HG03432 (cell line): Measurements from ENCODE around the gene PACRG.

Experiments used
- ATAC-seq: cut with Tn5 transposase; IDR thresholded peaks from one replicate; pipeline ENCODE4 v1.9.1; 2021; ENCODE audit warnings: mild to moderate bottlenecking, moderate library complexity; ENCODE audit not compliant: unreplicated experiment

The PACRG gene

GRCh38 chr6:163260111-163260895, 532.5 kb downstream of the PACRG start:
- ATAC-seq = no peak

- no peak for ATAC-seq
Measured at GRCh38 chr6:163260911-163261310, 533.1 kb downstream of the PACRG start.

GRCh38 chr6:163261361-163261760, 533.6 kb downstream of the PACRG start:
- ATAC-seq = no peak

- ATAC-seq = no peak
Measured at GRCh38 chr6:163262080-163262479, 534.3 kb downstream of the PACRG start.

GRCh38 chr6:163263196-163263595, 535.4 kb downstream of the PACRG start:
- no peak for ATAC-seq

GRCh38 chr6:163263998-163264661, 536.4 kb downstream of the PACRG start:
- no peak for ATAC-seq

- no peak for ATAC-seq
Measured at GRCh38 chr6:163264662-163265035, 536.9 kb downstream of the PACRG start.

- no peak for ATAC-seq
Measured at GRCh38 chr6:163281634-163282033, 553.9 kb downstream of the PACRG start.

GRCh38 chr6:163282672-163283071, 554.9 kb downstream of the PACRG start:
- no peak for ATAC-seq

- ATAC-seq = no peak
Measured at GRCh38 chr6:163284151-163284550, 556.4 kb downstream of the PACRG start.

- ATAC-seq = no peak
Measured at GRCh38 chr6:163285691-163286090, 557.9 kb downstream of the PACRG start.

GRCh38 chr6:163287626-163288025, 559.9 kb downstream of the PACRG start:
- no peak for ATAC-seq

GRCh38 chr6:163288066-163288465, 560.3 kb downstream of the PACRG start:
- ATAC-seq = no peak

- no peak for ATAC-seq
Measured at GRCh38 chr6:163288915-163289314, 561.1 kb downstream of the PACRG start.

GRCh38 chr6:163289447-163289846, 561.7 kb downstream of the PACRG start:
- ATAC-seq = no peak

- no peak for ATAC-seq
Measured at GRCh38 chr6:163290545-163291274, 562.9 kb downstream of the PACRG start.

GRCh38 chr6:163291622-163292021, 563.8 kb downstream of the PACRG start:
- ATAC-seq = no peak

- ATAC-seq = no peak
Measured at GRCh38 chr6:163293286-163293685, 565.5 kb downstream of the PACRG start.

GRCh38 chr6:163294734-163295133, 567.0 kb downstream of the PACRG start:
- no peak for ATAC-seq

GRCh38 chr6:163296835-163297519, 569.2 kb downstream of the PACRG start:
- no peak for ATAC-seq
